ENCODE results near the gene PSMC3. TPM values are rescaled to one million over a fixed set of nuclear protein-coding genes. Genes with fewer than 3 reads are reported as not detected.

The PSMC3 gene
- total and polyA plus RNA-seq, 9 of the 15 experiments (the other 6 are each of a cell fraction or from before 2014, with no cell fraction given), result 44.3 to 324 (median 240) TPM

GRCh38 chr11:47415091-47415854 is 11.0 kb downstream of the PSMC3 start (continued):
- TF ChIP-seq, protein P1, sequence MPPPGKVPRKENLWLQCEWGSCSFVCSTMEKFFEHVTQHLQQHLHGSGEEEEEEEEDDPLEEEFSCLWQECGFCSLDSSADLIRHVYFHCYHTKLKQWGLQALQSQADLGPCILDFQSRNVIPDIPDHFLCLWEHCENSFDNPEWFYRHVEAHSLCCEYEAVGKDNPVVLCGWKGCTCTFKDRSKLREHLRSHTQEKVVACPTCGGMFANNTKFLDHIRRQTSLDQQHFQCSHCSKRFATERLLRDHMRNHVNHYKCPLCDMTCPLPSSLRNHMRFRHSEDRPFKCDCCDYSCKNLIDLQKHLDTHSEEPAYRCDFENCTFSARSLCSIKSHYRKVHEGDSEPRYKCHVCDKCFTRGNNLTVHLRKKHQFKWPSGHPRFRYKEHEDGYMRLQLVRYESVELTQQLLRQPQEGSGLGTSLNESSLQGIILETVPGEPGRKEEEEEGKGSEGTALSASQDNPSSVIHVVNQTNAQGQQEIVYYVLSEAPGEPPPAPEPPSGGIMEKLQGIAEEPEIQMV (tag; conservative IDR thresholded peaks at IDR 0.05; ENCODE audit: low read depth), result no peak
- TF ChIP-seq, protein P2, sequence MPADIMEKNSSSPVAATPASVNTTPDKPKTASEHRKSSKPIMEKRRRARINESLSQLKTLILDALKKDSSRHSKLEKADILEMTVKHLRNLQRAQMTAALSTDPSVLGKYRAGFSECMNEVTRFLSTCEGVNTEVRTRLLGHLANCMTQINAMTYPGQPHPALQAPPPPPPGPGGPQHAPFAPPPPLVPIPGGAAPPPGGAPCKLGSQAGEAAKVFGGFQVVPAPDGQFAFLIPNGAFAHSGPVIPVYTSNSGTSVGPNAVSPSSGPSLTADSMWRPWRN (IDR thresholded peaks at IDR 0.05; ENCODE audit: low read depth), result no peak
- TF ChIP-seq YBX1 (IDR thresholded peaks at IDR 0.05) (no peak), ZBTB33 (CRISPR knock-in tag; IDR thresholded peaks at IDR 0.05) (peak; percentile 95), NCOA2 (IDR thresholded peaks at IDR 0.05; ENCODE audit: partially characterized antibody in 2 of 2) (no peak), FOXJ3 (CRISPR knock-in tag; IDR thresholded peaks at IDR 0.05) (no peak), POLR2G (IDR thresholded peaks at IDR 0.05; ENCODE audit: low read depth, low read length) (peak; percentile 75), SOX6 (IDR thresholded peaks at IDR 0.05) (no peak), SMARCA5 (IDR thresholded peaks at IDR 0.05) (no peak), GABPB2 (CRISPR knock-in tag; conservative IDR thresholded peaks at IDR 0.05) (no peak), ZNF316 (IDR thresholded peaks at IDR 0.05) (no peak), ZNF79 (CRISPR knock-in tag; IDR thresholded peaks at IDR 0.05; ENCODE audit: low read depth) (no peak), FOXP1 (CRISPR knock-in tag; IDR thresholded peaks at IDR 0.05) (0 out of 2 replicates have a peak, but pooled peaks have one; percentile 33), CEBPZ (IDR thresholded peaks at IDR 0.05; ENCODE audit: borderline replicate concordance, low read depth, low read length) (no peak), PML (IDR thresholded peaks at IDR 0.05; ENCODE audit: low read length) (no peak), ZC3H11A (IDR thresholded peaks at IDR 0.05; ENCODE audit: low read depth, low read length) (no peak), ZFP1 (CRISPR knock-in tag; IDR thresholded peaks at IDR 0.05) (no peak), EP300 (IDR thresholded peaks at IDR 0.05; ENCODE audit: low read length) (no peak)
- TF ChIP-seq, protein P3, sequence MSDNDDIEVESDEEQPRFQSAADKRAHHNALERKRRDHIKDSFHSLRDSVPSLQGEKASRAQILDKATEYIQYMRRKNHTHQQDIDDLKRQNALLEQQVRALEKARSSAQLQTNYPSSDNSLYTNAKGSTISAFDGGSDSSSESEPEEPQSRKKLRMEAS (CRISPR knock-in tag; IDR thresholded peaks at IDR 0.05), result 0 out of 2 replicates have a peak, but pooled peaks have one; percentile 12
- TF ChIP-seq, protein P4, sequence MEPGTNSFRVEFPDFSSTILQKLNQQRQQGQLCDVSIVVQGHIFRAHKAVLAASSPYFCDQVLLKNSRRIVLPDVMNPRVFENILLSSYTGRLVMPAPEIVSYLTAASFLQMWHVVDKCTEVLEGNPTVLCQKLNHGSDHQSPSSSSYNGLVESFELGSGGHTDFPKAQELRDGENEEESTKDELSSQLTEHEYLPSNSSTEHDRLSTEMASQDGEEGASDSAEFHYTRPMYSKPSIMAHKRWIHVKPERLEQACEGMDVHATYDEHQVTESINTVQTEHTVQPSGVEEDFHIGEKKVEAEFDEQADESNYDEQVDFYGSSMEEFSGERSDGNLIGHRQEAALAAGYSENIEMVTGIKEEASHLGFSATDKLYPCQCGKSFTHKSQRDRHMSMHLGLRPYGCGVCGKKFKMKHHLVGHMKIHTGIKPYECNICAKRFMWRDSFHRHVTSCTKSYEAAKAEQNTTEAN (CRISPR knock-in tag; IDR thresholded peaks at IDR 0.05), result no peak
